Lower leg skin (tissue), 4 donors: ENCODE data around the gene VPS13D. TPM values are rescaled to one million over a fixed set of nuclear protein-coding genes. Genes with fewer than 3 reads are reported as not detected.

Experiments
- DNase-seq, 2 donors: peaks; one replicate each; pipeline ENCODE4 v3.0.0-alpha.2; 2019; ENCODE audit warnings: low spot score in 2 of 2
- H3K4me3 ChIP-seq: fragments of 200-600 bp; sonication (generic); 2 replicates; pipeline ENCODE4 v1.5.1; 2017; ENCODE audit warnings: mild to moderate bottlenecking, low read depth; ENCODE audit not compliant: poor library complexity, severe bottlenecking
- POLR2A ChIP-seq, 2 donors: fragments of 450-650 bp; IDR thresholded peaks; one replicate each; pipeline ENCODE4 v1.6.1; 2016 to 2017; ENCODE audit warnings: antibody characterized with exemption in 2 of 2, mild to moderate bottlenecking in 1 of 2, moderate library complexity in 1 of 2
- WGBS, 2 donors: methylation state at CpG; one replicate each; pipeline ENCODE4 v1.1.5; 2018; 5-methylcytosine and 5-hydroxymethylcytosine counted together
- intact Hi-C: fragments of 100-400 bp; cut with DNase I; formaldehyde crosslinking; loops from one replicate; pipeline ENCODE4 v1.15.0; 2023; ENCODE audit warnings: low total_unique reads
- total RNA-seq, 4 donors: library from RNA; depleted of rRNA; stranded (reverse); fragments of >200 nt; gene quantifications; one replicate each; pipeline ENCODE4 v1.1.0, GENCODE V29; 2016
- TF ChIP-seq, protein P1 (sequence below), 3 donors: fragments of 450-650 bp; IDR thresholded peaks; one replicate each; pipeline ENCODE4 v1.5.1; 2016; ENCODE audit warnings: antibody characterized with exemption in 3 of 3, mild to moderate bottlenecking in 3 of 3, moderate library complexity in 2 of 3

VPS13D gene
- total RNA-seq, 4 donors from 2014 or later: 96.5 to 200 (median 116) TPM

DNA sequence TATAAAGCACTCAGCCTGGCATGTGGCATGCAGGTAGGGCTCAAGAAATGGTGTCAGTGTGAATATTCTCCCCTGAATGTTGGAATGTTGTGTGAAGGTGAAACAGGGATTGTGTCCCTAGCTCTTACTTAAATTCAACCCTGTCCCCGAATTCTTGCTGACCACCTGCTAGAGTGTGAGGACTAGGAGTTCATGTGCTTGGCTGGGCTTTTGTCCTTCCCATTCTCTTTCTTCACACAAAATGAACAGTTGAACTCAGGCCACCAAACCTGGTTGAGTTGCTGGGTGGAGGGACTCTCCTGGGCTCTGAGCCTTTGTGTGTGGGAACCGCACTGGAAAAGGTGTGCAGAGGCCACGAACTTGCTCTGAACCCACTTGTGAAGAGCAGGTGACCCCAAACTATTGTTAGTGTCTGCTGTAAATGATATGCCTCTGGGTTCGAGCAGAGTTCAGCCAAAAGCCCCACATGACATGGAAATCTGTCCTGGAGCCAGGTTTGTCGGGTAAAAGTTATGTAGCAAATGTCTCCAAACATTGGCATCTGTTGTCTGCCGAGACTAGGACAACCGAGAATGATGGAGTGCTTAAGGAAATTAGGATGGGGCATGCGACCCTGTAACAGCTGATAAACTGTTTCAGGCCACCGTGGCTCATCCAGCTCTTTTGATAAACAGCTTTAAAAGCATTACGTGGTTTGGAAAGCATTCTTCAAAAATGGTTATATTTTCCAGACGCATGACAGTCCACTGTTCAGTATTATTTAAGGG is 243.9 kb downstream of the VPS13D start:
- WGBS, 2 donors: 69 to 76% methylated on average over 11 of the region's 11 CpGs
- intact Hi-C loops: no loop called here
- H3K4me3 ChIP-seq: no peak overlapping the region
- DNase-seq: no peak
- TF ChIP-seq, protein P1, sequence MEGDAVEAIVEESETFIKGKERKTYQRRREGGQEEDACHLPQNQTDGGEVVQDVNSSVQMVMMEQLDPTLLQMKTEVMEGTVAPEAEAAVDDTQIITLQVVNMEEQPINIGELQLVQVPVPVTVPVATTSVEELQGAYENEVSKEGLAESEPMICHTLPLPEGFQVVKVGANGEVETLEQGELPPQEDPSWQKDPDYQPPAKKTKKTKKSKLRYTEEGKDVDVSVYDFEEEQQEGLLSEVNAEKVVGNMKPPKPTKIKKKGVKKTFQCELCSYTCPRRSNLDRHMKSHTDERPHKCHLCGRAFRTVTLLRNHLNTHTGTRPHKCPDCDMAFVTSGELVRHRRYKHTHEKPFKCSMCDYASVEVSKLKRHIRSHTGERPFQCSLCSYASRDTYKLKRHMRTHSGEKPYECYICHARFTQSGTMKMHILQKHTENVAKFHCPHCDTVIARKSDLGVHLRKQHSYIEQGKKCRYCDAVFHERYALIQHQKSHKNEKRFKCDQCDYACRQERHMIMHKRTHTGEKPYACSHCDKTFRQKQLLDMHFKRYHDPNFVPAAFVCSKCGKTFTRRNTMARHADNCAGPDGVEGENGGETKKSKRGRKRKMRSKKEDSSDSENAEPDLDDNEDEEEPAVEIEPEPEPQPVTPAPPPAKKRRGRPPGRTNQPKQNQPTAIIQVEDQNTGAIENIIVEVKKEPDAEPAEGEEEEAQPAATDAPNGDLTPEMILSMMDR (IDR thresholded peaks at IDR 0.05): no peak
- no peak for TF ChIP-seq POLR2A (IDR thresholded peaks at IDR 0.05)

DNA sequence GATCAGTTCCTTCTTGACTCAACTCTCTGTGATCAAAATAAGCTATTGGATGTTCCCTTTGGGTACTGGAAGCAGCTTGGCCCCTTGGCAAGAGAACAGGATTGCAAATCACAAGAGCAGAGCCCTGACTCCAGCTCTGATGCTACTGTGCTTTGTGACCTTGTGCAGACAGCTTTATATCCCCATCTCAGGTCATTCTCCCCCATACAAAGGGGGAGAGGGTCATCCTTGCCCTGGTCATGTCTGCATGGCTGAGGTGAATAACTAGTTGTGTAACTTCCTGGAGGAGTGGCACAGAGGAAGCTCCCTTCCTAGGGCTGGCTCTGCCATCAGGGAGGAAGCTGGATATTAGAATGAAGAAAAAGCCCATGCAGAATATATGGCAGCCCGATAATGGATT is 245.3 kb downstream of the VPS13D start:
- no peak for DNase-seq
- intact Hi-C loops: no loop called here
- 74 to 76% methylated on average over 1 of the region's 1 CpG for WGBS, 2 donors
- TF ChIP-seq, protein P1 (IDR thresholded peaks at IDR 0.05): no peak
- TF ChIP-seq POLR2A (IDR thresholded peaks at IDR 0.05): no peak
- no peak overlapping the region for H3K4me3 ChIP-seq

DNA sequence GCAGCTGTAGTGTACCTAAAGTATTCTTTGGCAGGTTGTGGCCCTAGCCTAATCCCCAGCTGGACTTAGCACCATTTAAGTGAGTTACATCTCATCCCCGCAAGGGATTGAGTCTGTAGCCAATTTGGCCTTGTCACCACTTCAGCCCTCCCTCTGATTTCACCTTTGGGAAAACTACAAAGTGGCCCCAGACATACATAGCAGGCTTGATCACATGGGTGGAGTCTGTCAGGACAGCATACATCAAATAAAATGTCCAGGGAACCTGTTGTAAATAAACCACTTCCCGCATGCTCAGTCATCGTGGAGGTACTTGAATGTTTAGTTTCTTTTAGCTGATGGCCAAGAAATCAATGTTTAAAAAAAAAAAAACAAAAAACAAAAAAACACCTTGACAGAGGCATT is 245.7 kb downstream of the VPS13D start:
- WGBS, 2 donors: 80 to 86% methylated on average over 3 of the region's 3 CpGs
- TF ChIP-seq, protein P1 (IDR thresholded peaks at IDR 0.05): no peak
- no peak for TF ChIP-seq POLR2A (IDR thresholded peaks at IDR 0.05)
- no peak overlapping the region for H3K4me3 ChIP-seq
- intact Hi-C loops: no loop called here
- DNase-seq: no peak

DNA sequence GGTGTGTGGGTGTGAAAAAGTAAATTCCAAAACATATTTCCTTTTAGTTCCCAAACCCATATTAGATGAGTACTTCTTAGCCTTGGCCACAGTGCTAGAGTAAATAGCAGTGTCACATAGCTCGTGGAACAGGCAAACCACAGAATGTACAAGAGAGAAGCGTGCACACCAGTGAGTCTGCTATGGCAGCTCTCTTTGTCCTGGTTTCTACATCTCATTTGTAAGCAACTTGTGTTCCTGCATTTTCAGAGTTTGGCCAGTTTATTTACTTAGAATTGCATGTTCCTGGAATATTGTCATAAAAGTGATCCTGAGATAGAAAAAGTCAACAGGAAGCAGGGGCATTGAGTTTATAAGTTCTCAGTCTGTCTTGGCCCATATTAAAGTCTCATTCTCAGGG is 246.1 kb downstream of the VPS13D start:
- no peak for DNase-seq
- no peak overlapping the region for H3K4me3 ChIP-seq
- TF ChIP-seq, protein P1 (IDR thresholded peaks at IDR 0.05): no peak
- TF ChIP-seq POLR2A (IDR thresholded peaks at IDR 0.05): no peak
- WGBS, 2 donors: 77 to 82% methylated on average over 2 of the region's 2 CpGs
- intact Hi-C loops: no loop called here

DNA sequence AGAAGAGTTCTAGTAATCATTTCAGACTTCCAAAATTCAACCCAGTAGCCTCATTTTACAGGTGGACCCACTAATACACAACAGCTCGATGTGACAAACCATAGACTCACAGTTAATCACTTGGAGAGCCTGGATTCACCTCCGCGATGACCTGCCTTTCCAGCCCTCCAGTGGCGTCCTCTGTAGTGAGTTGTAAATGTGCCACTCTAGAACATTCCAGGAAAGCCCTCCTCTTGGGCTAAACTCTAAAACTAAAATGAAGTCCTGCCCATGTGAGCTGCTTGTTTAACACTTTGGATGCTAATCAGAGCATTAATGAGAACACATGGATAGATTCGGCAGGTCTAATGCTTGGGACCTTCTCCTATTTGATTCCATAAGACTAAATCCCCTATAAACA is 247.5 kb downstream of the VPS13D start:
- intact Hi-C loops: no loop called here
- peak in 1 of 2 donors; percentile 69 for DNase-seq
- TF ChIP-seq, protein P1 (IDR thresholded peaks at IDR 0.05): no peak
- TF ChIP-seq POLR2A (IDR thresholded peaks at IDR 0.05): no peak

More for the DNA sequence above, 247.5 kb downstream of the VPS13D start:
- WGBS, 2 donors: 95% methylated on average over 5 of the region's 5 CpGs
- H3K4me3 ChIP-seq: no peak overlapping the region
